ENCODE data around the gene GRK6.

GRCh38 chr5:177445917-177446199 lies 19.4 kb downstream of the GRK6 start:
- TF ChIP-seq CTCF (conservative IDR thresholded peaks at IDR 0.05 in 1 of 2, IDR thresholded peaks at IDR 0.05 in 1 of 2; ENCODE audit: extremely low read depth in 1 of 2, insufficient read depth in 1 of 2, low read depth in 1 of 2, low read length in 2 of 2) = no peak
- no peak for TF ChIP-seq EZH2 (IDR thresholded peaks at IDR 0.05; ENCODE audit: borderline replicate concordance, low read length)

All from mammary epithelial cell (primary cell).